Adrenal gland (tissue), 5 donors: ENCODE data around the gene TIMP2.

Source experiments
- CTCF ChIP-seq, 6 experiments: fragments of 450-650 bp in 4 of 6; fragments of 200-600 bp in 2 of 6; sonication (generic) in 1 of 6; IDR thresholded peaks; 1 replicate in 5 of 6; 2 replicates in 1 of 6; pipeline versions ENCODE4 v1.5.1 to v1.8.0; 2016 to 2021; ENCODE audit warnings: antibody characterized with exemption in 6 of 6, mild to moderate bottlenecking in 2 of 6, moderate library complexity in 1 of 6
- POLR2A ChIP-seq, 2 donors: fragments of 450-650 bp; IDR thresholded peaks; one replicate each; pipeline ENCODE4 v1.6.1; 2017; ENCODE audit warnings: antibody characterized with exemption in 2 of 2, mild to moderate bottlenecking in 2 of 2, moderate library complexity in 1 of 2
- donor health status: DM: no; HTN: no; CAD: no.

DNA sequence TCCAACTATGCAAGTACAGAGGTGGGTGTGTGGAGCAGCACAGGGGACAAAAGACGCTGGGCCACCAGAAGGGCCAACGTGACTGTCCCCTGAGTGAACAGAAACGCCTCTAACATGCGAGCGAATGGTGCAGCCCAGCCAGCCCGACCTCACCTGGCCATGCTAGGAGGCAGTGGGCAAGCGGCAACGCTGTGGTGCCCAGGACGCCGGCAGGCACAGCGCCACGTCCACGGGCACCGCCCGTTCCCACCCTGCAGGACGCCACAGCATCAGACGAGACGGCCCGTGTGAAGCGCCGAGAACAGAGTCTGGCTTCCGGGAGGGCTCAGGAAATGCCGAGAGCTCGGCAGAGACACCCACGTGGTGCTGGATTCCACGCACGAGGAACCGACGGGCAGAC lies 24.4 kb downstream of the TIMP2 start:
- TF ChIP-seq CTCF (IDR thresholded peaks at IDR 0.05), result no peak
- no peak for TF ChIP-seq POLR2A (IDR thresholded peaks at IDR 0.05)
